ENCODE measurements around the gene CHST4.

DNA sequence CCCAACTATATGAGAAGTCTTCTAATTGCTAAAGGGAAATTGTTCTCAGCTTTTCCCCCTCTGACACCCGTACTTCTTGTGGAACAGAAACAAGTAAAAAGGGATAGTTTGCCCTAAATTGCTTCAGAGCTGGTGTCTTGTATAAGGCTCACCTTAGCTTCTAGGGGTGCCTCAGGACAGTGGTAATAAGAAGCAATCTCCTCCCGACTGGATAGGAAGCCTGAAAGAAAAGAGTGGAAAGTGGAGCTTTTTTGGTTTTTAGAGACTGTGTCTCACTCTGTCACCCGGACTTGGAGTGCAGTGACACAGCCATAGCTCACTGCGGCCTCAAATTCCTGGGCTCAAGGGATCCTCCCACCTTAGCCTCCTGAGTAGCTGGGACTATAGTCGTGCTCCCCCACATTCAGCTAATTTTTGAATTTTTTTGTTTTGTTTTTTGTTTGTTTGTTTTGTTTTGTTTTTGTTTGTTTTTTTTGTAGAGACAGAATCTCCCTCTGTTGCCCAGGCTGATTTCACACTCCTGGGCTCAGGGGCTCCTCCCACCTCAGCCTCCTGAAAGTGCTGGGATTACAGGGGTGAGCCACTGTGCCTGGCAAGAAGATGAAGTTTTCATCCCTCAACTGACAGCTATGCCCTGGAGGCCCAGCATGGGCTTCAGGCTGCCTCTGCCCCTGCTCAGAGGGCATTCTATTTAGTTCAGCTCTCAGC lies 47.3 kb downstream of the CHST4 start:
- TF ChIP-seq CTCF (conservative IDR thresholded peaks at IDR 0.05; ENCODE audit: low read depth, low read length): no peak
- TF ChIP-seq EZH2 (IDR thresholded peaks at IDR 0.05; ENCODE audit: low read length, unreplicated experiment): no peak

Data from PC-3 (cell line).